Subcutaneous abdominal adipose tissue (tissue), 5 donors: Measurements from ENCODE around the gene FKBP11.

Experiments used
- H3K27ac ChIP-seq: one replicate; pipeline ENCODE4 v1.7.0; 2013; ENCODE audit warnings: low read depth, mild to moderate bottlenecking, inconsistent platforms, low read length, moderate library complexity
- H3K27me3 ChIP-seq, 5 donors: one replicate each; pipeline ENCODE4 v1.7.0; 2013; ENCODE audit warnings: low read length in 5 of 5, inconsistent platforms in 1 of 5; ENCODE audit not compliant: control insufficient read depth in 5 of 5, insufficient read depth in 4 of 5
- H3K36me3 ChIP-seq, 5 donors: one replicate each; pipeline ENCODE4 v1.7.0; 2013; ENCODE audit warnings: low read length in 5 of 5; ENCODE audit not compliant: control insufficient read depth in 5 of 5, insufficient read depth in 5 of 5
- H3K4me1 ChIP-seq, 5 donors: one replicate each; pipeline ENCODE4 v1.7.0; 2013; ENCODE audit warnings: low read length in 5 of 5, mild to moderate bottlenecking in 3 of 5, moderate library complexity in 1 of 5; ENCODE audit not compliant: control insufficient read depth in 5 of 5, insufficient read depth in 5 of 5
- H3K4me3 ChIP-seq, 5 donors: one replicate each; pipeline ENCODE4 v1.7.0; 2013; ENCODE audit warnings: low read length in 5 of 5, low read depth in 1 of 5
- H3K9ac ChIP-seq, 5 donors: one replicate each; pipeline ENCODE4 v1.7.0; 2013; ENCODE audit warnings: low read length in 5 of 5, mild to moderate bottlenecking in 4 of 5, moderate library complexity in 3 of 5
- H3K9me3 ChIP-seq, 5 donors: one replicate each; pipeline ENCODE4 v1.7.0; 2013; ENCODE audit warnings: low read length in 5 of 5; ENCODE audit not compliant: control insufficient read depth in 5 of 5
- donor health status: healthy.
- donor health status: healthy.
- donor health status: healthy.
- donor health status: healthy.
- donor health status: healthy.

Gene FKBP11

DNA sequence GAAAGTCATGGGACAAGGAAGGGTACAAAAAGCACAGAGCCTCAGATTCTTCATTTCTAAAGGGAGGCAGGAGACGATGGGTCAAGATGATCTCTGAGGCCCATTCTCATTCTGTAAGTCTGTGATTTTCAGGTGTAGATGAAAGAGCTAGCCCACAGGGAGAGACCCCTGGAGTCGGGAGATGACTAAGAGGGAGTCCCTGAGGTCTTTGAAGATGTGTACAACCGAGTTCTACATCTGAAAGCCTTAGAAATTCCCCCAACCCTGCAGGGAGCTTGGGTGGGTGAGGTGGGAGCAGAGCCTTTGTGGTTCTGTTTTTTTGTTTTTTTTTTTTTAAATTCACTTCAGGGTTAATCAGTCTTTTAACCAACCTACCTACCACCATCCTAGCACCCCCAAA is 43.2 kb upstream of the FKBP11 start:
- Histone ChIP-seq H3K4me1 (peaks cover 2 to 28% (median 27%) of the 10 kb centered on the region in 5 donors), H3K27me3 (peaks cover 28 to 52% (median 36%) of the 10 kb centered on the region in 5 donors), H3K36me3 (no peaks in the 10 kb centered on the region), H3K4me3 (no peak overlapping the region), H3K9me3 (no peaks in the 10 kb centered on the region), H3K9ac (no peak overlapping the region), H3K27ac (no peak overlapping the region)

DNA sequence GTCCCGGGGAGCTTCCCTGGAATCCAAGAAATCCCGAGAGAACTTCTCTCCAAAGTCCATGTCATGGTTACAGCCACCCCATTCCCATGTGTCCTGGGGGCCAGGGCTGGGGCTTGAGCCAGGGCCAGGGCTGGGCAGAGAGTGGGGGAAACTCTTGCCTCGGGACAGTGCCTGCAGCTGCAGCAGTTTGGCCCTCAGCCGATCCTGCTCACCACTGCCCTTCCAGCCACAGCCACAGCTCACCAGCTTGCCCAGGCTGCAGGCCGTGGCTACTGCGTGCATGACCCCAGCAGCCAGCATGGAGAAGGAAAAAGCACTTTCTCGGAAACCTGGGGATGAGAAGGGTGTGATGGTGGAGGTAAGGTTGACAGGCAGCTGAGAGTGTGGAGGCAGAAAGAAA is 42.7 kb upstream of the FKBP11 start:
- no peak overlapping the region for H3K4me3 ChIP-seq
- H3K27me3 ChIP-seq, result peaks cover 28 to 47% (median 31%) of the 10 kb centered on the region in 5 donors
- no peaks in the 10 kb centered on the region for H3K36me3 ChIP-seq
- H3K27ac ChIP-seq, result no peak overlapping the region
- no peak overlapping the region for H3K9ac ChIP-seq
- peaks cover 2 to 25% (median 22%) of the 10 kb centered on the region in 5 donors for H3K4me1 ChIP-seq
- no peaks in the 10 kb centered on the region for H3K9me3 ChIP-seq

DNA sequence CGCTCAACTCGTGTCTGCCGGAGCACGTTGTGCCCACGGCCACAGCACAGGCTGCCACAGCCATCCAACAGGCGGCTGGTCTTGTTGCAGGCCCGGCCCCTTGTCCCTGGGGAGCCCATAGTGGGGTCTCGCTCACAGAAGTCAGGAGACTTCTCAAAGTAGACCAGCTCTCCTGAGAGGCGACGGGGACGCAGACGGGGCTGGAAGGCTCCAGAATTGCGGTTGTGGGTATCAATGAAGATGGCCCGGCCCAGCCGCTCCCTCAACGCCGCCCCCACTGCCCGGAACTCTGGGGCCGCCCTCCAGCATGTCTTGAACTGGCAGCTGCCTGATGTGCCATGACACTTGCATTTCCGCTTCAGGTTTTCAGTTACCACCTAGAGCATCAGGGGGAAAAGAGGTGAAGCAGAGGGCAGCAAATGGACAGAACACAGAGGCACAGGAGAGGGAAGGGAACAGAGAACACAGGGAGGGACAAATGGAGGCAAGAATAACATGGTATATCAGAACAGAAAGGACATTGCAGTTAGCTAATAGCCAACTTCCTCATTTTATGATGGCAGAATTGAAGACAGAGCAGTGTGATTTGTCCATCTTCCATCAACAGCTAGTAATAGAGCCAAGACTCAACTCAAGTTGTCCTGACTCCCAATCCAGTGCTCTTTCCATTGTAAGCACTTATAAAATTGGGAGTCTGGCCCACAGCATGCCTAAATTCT is 41.0 kb upstream of the FKBP11 start:
- H3K4me1 ChIP-seq, result peaks cover 2 to 16% (median 15%) of the 10 kb centered on the region in 5 donors
- no peak overlapping the region for H3K9ac ChIP-seq
- no peak overlapping the region for H3K27ac ChIP-seq
- no peaks in the 10 kb centered on the region for H3K36me3 ChIP-seq
- H3K4me3 ChIP-seq, result no peak overlapping the region
- H3K27me3 ChIP-seq, result peaks cover 14 to 32% (median 15%) of the 10 kb centered on the region in 5 donors
- no peaks in the 10 kb centered on the region for H3K9me3 ChIP-seq

GRCh38 chr12:48965298-48965838 is 40.1 kb upstream of the FKBP11 start:
- H3K36me3 ChIP-seq, result no peaks in the 10 kb centered on the region
- H3K27me3 ChIP-seq, result peaks cover 5 to 23% (median 10%) of the 10 kb centered on the region in 5 donors
- no peak overlapping the region for H3K9ac ChIP-seq
- peaks cover 0 to 9% (median 6%) of the 10 kb centered on the region in 5 donors for H3K4me1 ChIP-seq
- H3K4me3 ChIP-seq, result no peak overlapping the region
- no peak overlapping the region for H3K27ac ChIP-seq
- no peaks in the 10 kb centered on the region for H3K9me3 ChIP-seq

- peaks cover 0 to 11% (median 8%) of the 10 kb centered on the region in 5 donors for H3K4me1 ChIP-seq
- no peak overlapping the region for H3K9ac ChIP-seq
- H3K4me3 ChIP-seq, result no peak overlapping the region
- H3K36me3 ChIP-seq, result no peaks in the 10 kb centered on the region
- H3K27ac ChIP-seq, result no peak overlapping the region
- H3K9me3 ChIP-seq, result no peaks in the 10 kb centered on the region
- peaks cover 0 to 5% (median 0%) of the 10 kb centered on the region in 5 donors for H3K27me3 ChIP-seq
Measured at GRCh38 chr12:48961801-48962200, 36.5 kb upstream of the FKBP11 start.

DNA sequence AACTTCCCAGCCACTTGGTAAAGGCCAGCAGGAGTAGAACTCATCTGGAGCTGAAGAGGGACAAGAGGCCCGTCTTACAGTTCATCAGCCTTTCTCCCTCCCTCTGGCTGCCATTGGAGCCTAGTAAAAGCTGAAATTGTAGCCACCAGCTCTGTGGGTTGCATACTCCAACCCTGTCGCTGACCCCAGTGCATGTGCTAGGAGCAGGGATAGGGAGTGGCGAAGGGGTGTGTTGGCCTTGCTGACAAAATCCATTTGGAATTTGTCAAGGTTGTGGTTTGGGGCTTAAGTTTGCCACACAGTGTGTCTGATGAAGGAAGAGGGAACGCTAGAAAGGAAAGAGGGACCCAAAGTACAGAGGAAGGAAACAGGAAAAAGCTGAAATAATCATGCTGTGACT is 36.0 kb upstream of the FKBP11 start:
- H3K4me1 ChIP-seq, result peaks cover 0 to 15% (median 10%) of the 10 kb centered on the region in 5 donors
- H3K9ac ChIP-seq, result no peak overlapping the region
- no peak overlapping the region for H3K27ac ChIP-seq
- H3K36me3 ChIP-seq, result no peaks in the 10 kb centered on the region
- H3K27me3 ChIP-seq, result peaks cover 0 to 5% (median 0%) of the 10 kb centered on the region in 5 donors
- no peaks in the 10 kb centered on the region for H3K9me3 ChIP-seq
- no peak overlapping the region for H3K4me3 ChIP-seq

DNA sequence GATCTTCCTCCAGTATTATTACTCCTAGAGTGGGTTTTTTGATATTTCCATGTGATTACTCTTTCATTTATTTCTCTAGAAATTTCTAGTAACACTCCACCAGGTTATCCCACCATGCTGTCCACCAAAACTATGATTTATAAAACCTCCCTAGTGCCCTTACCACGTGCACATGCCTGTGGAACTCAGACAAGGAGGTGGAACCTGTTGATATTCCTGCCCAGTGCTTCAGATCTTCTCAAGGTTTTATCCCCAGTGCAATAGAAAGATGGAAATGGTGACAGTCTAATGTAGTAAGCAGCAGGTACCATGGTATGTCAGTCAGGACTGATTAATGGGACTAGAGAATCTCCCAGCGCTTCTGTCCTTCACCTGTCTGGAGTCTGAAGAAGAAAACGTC is 35.5 kb upstream of the FKBP11 start:
- peaks cover 0 to 3% (median 0%) of the 10 kb centered on the region in 5 donors for H3K27me3 ChIP-seq
- no peak overlapping the region for H3K27ac ChIP-seq

GRCh38 chr12:48958049-48958388 is 32.7 kb upstream of the FKBP11 start:
- H3K27ac ChIP-seq, result no peak overlapping the region
- peaks cover 0 to 2% (median 1%) of the 10 kb centered on the region in 5 donors for H3K36me3 ChIP-seq
- peak overlapping the region in 2 of 5 donors; percentile 89 to 95 for H3K9ac ChIP-seq
- peaks cover 0 to 3% (median 0%) of the 10 kb centered on the region in 5 donors for H3K27me3 ChIP-seq
- H3K4me1 ChIP-seq, result peaks cover 4 to 27% (median 21%) of the 10 kb centered on the region in 5 donors
- H3K4me3 ChIP-seq, result peak overlapping the region; percentile 76 to 95 (median 91)
- H3K9me3 ChIP-seq, result no peaks in the 10 kb centered on the region

More for the DNA sequence above, 35.5 kb upstream of the FKBP11 start:
- Histone ChIP-seq H3K9me3 (no peaks in the 10 kb centered on the region), H3K4me1 (peaks cover 3 to 20% (median 13%) of the 10 kb centered on the region in 5 donors), H3K36me3 (no peaks in the 10 kb centered on the region), H3K4me3 (no peak overlapping the region), H3K9ac (no peak overlapping the region)

DNA sequence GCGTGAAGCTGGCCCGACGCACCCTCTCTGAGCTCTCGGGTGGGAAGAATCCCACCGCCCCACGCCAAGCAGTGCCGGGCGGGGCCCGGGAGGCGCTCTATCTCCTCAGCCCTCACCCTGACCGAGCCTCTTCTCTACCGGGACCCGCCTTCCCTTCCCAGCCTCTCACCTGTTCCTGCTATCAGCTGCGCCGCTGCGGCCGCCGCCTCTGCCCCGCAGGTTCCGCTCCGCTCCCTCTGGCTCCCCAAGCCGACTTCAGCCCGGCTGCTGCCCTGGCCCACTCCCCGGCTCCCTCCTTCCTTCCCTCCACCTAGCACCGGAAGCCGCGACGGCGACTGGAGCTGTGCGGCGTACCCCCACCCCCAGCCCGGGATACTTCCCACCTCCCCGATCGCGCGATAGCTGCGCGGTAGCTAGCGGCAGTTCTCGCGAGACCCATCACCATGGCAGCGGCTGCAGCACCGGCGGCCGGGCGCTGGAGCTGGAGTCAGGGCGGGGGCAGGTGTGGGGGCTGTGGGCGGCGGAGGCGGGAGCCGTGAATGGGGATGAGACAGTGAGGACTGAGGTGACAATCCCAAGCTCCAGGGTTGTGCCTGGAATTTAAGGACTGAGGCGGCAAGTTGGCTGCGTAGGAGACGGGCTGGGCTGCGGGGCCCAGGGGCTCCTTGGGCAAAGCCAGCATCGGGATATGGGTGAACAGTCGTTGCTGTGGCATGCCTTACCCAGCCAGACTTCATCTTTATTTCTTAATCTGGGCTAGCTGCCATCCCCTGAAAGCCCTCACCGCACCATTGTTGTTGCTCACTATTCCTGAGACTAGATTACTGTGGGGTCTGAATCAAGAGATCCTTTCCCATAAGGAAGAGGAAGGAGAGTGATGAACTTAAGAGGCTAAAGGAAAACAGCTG is 32.1 kb upstream of the FKBP11 start, which contains the start of gene ARF3:
TSS of gene ARF3 (minus strand) at position 347 of the 908 bp plus-strand sequence. CDS start 16,392 bp downstream, outside the sequence.
- peaks cover 2 to 8% (median 7%) of the 10 kb centered on the region in 5 donors for H3K36me3 ChIP-seq
- peak within 1 kb of the TSS; percentile 78 for H3K27ac ChIP-seq
- H3K9me3 ChIP-seq, result no peaks in the 10 kb centered on the region
- peak within 1 kb of the TSS; percentile 88 to 95 (median 94) for H3K4me3 ChIP-seq
- peaks cover 0 to 3% (median 0%) of the 10 kb centered on the region in 5 donors for H3K27me3 ChIP-seq
- H3K4me1 ChIP-seq, result peaks cover 4 to 27% (median 21%) of the 10 kb centered on the region in 5 donors
- peak within 1 kb of the TSS in 4 of 5 donors; percentile 87 to 95 (median 91) for H3K9ac ChIP-seq
